ENCODE data around the gene RCAN3.

DNA sequence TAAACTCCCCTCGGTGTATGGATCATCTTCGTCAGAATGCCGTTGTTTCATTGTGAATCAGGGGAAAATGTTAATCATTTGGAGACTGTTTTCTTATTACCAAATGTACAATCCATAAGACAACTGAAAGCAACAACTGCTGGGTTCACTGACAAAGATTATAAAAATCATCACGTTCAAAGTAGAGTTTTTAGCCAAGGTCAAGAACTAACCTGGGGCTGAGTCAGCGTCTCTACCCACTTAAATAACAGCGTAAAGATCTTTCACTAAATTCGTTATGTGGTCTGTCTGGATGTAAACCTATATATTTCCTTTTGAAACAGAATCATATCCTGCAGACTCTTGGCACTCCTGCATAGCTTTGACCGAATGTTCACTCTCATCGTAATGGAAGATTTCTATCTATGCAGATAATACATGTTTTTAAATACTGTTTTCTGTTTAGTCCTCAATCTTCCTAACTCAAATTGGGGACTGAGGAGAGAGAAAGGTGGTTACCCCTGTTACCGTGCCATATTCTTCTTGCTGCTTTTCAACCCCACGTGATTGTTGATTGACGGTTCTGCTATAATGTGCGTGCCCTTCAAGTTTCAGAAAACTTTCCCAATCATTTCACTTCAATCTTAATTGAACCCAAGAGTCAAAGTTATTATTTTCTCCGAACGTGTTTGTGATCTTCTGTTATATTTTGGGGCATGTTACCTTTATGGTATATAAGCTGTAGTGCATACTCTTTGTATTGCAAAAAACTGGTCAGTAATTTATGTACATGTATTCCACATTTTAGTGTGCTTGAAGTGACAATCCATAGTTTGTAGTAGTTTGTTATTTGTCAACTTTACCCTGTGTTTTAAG lies 37.6 kb downstream of the RCAN3 start:
- TF ChIP-seq, protein P1, sequence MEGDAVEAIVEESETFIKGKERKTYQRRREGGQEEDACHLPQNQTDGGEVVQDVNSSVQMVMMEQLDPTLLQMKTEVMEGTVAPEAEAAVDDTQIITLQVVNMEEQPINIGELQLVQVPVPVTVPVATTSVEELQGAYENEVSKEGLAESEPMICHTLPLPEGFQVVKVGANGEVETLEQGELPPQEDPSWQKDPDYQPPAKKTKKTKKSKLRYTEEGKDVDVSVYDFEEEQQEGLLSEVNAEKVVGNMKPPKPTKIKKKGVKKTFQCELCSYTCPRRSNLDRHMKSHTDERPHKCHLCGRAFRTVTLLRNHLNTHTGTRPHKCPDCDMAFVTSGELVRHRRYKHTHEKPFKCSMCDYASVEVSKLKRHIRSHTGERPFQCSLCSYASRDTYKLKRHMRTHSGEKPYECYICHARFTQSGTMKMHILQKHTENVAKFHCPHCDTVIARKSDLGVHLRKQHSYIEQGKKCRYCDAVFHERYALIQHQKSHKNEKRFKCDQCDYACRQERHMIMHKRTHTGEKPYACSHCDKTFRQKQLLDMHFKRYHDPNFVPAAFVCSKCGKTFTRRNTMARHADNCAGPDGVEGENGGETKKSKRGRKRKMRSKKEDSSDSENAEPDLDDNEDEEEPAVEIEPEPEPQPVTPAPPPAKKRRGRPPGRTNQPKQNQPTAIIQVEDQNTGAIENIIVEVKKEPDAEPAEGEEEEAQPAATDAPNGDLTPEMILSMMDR (IDR thresholded peaks at IDR 0.05), result no peak
- TF ChIP-seq POLR2A (IDR thresholded peaks at IDR 0.05), result no peak

Data from thyroid gland (tissue), 4 donors.